ENCODE results near the gene CAND2.

Gene CAND2

DNA sequence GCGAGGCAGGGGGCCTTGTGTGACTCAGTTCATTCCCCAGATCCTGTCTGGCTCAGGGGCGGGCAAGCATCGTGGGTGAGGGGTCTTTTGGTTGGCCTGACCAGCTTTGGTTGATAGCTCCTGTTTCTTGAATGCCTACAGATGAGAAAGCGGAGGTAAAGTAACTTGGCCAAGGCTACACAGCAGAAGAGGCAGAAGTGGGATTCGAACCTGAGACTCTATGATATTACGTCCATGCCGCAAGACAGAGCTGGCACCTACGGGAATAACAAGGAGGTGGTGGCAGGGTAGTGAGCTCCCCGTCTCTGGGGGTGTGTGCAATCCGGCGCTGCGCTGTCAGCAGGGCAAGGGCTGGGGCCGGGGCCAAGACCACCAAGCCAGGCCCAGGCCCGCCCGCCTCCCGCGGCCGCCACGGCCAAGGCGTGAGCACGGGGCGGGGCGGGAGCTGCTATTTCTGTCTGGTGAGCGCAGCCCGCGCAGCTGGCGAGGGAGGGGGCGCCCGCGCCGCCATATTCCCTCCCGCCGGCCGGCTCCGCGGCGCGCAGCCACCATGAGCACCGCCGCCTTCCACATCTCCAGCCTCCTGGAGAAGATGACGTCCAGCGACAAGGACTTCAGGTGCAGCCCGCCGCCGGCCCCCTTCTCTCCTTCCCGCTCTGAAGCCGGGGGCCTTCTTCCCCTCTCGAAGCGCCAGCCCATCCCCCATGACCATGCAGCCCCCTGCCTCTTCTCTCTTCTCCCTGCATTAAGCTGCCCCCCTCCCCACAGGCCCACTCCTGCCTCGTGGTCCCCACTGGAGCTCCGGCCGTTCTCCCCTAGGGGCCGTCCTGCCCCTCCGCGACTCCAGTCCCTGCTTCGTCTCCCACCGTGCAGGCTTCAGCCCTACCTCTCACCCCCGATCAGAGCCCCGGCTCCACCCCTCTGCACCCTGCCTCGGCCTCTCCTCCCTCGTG is at the start of gene CAND2:
TSS of gene CAND2 (plus strand) at position 510 of the 953 bp plus-strand sequence. CDS start at position 551, 41 bp downstream.
- DNase-seq: no peak

DNA sequence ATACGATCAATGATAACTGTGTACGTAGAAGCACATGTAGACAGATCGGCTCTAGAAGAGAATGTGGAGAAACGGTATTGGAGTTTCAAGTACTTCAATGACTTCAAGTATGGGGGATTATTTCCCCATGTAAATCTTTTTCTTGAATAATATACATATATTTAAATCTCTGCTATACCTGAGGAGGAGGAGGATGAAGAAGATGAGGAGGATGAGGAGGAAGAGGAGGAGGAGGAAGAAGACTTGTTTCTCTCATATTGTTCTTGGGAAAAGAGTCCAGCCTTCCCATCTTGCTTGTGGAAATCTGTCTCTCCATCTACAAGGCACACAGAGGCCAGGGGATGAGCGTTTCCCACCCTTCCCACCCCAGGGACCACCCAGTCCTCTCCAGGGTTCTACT is 48.0 kb upstream of the CAND2 start:
- no peak for DNase-seq

- DNase-seq: no peak
Observed at GRCh38 chr3:12750223-12750622, 46.3 kb upstream of the CAND2 start.

DNA sequence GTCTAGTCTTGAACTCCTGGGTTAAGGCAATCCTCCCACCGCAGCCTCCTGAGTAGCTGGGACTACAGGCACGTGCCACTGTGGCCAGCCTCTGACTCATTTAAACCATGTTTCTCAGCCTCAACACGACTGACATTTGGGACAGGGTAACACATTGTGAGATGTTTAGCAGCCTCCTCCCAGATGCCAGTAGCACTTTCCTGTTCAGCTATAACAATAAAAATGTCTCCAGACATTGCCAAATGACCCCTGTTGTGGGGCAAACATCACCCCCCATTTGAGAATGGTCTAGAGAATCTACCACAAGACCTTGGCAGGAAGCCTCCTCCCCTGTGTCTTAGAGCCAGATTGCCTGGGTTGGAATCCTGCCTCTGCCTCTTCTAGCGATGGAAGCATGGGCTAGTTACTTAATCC is 45.8 kb upstream of the CAND2 start:
- no peak for DNase-seq

- no peak for DNase-seq
Observed at GRCh38 chr3:12751571-12751970, 44.9 kb upstream of the CAND2 start.

GRCh38 chr3:12752102-12752501 is 44.4 kb upstream of the CAND2 start:
- DNase-seq: no peak

GRCh38 chr3:12752809-12753208 is 43.7 kb upstream of the CAND2 start:
- no peak for DNase-seq

- DNase-seq: no peak
Observed at GRCh38 chr3:12753275-12754028, 43.0 kb upstream of the CAND2 start.

DNA sequence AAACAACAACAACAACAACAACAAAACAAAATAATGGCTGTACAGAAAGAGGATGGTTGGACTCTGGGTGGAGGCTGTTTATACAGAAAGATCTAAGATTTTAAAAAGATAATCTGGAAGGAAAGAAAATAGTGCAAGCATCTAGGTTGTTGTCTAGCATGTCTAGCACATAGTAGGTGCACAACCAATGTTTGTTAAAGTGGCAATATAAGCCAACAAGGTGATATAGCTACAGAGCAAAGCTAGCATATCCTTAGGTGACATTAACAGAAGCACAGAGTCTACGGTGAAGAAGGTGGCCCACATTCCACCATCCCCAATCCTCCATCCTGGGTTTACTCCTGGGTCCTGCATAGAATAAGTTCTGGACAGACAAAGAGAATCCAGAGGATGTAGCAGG is 42.2 kb upstream of the CAND2 start:
- no peak for DNase-seq

- no peak for DNase-seq
Observed at GRCh38 chr3:12755754-12756153, 40.7 kb upstream of the CAND2 start.

GRCh38 chr3:12756175-12756574 is 40.3 kb upstream of the CAND2 start:
- no peak for DNase-seq

- DNase-seq: no peak
Observed at GRCh38 chr3:12756635-12757034, 39.8 kb upstream of the CAND2 start.

DNA sequence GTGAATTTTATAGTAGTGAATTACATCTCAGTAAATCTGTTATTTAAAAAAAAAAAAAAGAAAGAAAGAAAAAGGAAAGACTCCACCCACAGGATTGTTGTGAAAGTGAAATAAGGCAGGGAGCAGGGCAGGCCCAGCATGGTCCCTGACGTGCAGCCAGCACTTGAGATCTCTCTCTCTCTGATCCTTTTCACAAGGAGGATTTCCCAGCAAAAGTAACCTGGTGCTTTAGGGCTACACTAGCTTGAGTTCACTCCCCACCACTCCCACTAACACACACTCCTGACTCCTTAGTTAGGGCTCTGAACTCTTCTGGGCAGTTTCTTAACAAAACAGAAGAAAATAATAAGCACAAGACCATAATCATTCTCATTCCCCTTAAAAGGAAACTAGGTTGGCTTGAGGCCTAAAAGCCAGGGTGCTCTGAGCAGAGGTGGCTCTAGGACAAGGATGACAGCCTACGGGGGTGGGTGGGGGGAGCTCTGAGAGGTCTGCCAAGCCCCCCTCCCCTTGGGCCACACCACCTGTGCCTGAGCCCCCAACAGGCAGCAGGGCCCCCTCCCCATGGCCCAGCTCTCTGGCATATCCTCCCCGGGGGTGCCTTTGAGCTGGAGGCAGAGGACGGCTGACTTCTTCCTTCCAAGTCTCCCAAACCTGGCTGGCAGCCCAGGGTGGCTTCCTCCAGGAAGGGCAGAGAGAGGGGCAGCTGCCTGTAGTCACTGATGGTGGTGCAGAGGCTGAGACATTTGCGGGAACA is 38.3 kb upstream of the CAND2 start:
- no peak for DNase-seq

GRCh38 chr3:12759097-12759679 is 37.3 kb upstream of the CAND2 start, which contains the start of gene TMEM40:
Gene TMEM40 (minus strand): TSS chr3:12759259. CDS start chr3:12749832, 9,427 bp downstream.
- no peak for DNase-seq

- DNase-seq: no peak
Observed at GRCh38 chr3:12759693-12760565, 36.6 kb upstream of the CAND2 start.

DNA sequence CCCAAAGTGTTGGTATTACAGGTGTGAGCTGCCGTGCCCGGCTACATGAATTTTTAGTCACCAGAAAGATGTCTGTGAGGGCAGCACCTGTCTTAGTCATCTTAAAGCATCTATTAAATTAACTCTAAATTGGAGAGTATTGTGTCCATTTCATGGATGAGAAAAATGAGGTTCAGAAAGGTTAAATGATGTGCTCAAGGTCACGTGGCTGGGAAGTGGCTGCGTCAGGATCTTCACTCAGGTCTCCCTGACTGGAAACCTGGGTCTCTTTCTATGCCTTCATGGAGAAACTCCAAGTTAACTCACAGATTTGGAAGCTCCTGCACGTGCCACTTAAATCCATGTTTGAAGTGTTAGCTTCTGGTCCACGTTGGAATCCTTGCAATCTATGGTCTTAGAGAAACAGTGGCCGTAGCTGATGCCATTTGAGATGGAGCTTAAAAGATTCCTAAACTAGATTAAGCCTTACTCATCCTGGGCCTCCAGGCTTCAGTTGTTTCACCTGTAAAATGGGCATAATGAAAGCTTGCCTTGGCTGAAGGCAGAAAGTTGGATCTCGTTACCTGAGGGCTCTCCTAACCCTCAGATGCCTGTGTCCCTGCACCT is 32.2 kb upstream of the CAND2 start:
- no peak for DNase-seq

GRCh38 chr3:12766541-12766940 is 29.9 kb upstream of the CAND2 start:
- DNase-seq: no peak

DNA sequence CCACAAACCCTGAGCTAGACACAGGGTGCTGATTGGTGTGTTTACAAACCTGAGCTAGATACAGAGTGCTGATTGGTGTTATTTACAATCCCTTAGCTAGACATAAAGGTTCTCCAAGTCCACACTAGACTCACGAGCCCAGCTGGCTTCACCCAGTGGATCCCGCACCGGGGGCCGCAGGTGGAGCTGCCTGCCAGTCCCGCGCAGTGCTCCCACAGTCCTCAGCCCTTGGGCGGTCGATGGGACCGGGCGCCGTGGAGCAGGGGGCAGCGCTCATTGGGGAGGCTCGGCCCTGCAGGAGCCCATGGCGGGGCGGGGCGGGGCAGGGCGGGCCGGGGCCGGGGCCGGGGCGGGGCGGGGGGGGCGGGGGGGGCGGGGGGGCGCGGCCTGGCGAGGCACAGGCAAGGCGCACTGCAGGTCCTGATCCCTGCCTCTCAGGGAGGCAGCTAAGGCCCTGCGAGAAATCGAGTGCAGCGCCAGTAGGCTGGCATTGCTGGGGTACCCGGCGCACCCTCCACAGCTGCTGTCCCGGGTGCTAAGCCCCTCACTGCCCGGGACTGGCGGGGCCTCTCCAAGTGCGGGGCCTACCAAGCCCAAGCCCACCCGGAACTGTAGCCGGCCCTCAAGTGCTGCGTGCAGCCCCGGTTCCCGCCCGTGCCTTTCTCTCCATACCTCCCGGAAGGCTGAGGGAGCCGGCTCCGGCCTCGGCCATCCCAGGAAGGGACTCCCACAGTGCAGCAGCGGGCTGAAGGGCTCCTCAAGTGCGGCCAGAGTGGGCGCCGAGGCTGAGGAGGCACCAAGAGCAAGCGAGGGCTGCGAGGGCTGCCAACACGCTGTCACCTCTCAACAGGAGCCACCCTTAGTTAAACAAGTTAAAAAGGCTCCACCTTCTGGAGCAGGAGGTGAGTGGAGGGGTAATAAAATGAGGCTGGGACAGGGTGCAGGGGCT is 27.6 kb upstream of the CAND2 start:
- DNase-seq: no peak

DNA sequence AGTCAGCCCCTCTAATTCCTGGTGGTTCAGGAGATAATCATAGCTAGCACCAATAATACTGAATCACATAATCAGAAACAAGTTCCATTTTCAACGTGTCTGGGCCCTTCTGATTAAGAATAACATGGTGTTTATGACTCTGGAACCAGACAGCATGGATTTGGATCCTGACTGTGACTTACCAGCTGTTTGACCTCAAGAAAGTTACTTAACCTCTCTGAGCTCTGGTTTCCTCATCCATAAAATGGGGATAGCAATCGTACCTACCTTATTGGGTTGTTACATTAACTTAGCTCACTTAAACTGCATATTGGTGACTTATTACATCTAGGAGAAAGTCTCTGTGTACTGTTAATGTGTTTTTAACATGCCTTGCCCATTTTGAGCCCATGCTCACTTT is 26.7 kb upstream of the CAND2 start:
- no peak for DNase-seq

DNA sequence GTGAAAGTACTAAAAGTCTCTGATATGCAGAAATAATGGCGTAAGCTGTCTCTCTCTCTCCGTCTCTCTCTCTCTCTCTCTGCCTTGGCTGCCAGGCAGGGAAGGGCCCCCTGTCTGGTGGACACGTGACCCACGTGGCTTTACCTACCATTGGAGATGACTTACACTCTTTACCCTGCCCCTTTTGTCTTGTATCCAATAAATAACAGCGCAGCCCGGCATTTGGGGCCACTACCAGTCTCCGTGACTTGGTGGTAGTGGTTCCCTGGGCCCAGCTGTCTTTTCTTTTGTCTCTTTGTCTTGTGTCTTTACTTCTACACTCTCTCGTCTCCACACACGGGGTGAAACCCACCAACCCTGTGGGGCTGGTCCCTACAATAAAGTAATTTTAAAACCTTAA is 25.2 kb upstream of the CAND2 start:
- DNase-seq: no peak

All from NCI-H1048 (cell line).